ENCODE data around the gene NR5A1. TPM values are rescaled to one million over a fixed set of nuclear protein-coding genes. Genes with fewer than 3 reads are reported as not detected.

Gene NR5A1
- total RNA-seq, 2 experiments from 2014 or later = not detected

DNA sequence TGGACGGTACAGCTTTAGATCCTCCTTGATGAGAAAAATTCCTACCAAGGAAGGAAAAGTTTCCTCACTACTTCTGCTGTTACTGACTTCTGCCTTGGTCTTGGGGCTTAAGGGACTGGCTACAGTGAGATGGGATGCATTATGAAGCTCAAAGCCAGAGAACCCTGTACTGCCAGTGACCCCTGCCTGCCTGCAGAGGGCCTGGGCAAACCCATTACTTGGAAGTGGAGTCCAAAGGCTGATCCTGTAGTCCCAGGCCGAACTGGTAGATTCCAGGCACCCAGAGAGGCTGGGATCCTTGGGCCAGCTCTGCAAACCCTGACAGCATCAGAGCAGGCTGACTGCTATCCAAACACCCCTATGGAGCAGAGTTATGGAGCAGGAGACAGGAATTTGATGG lies 25.7 kb upstream of the NR5A1 start:
- Mint-ChIP-seq H3K4me1 (no peaks in the 10 kb centered on the region), H3K36me3 (ENCODE audit: low read depth) (no peaks in the 10 kb centered on the region), H3K27ac (no peak overlapping the region), H3K27me3 (no peaks in the 10 kb centered on the region), H3K4me3 (no peak overlapping the region), H3K9me3 (ENCODE audit: low read depth) (no peaks in the 10 kb centered on the region)
- ATAC-seq (no peak), DNase-seq (no peak)
- intact Hi-C loops (cut with DNase I, micrococcal nuclease) = no loop called here
- ChIA-PET CTCF (interaction anchor here (1.1 kb wide), 1 partner anchor 9 kb away, joined by 3 read pairs; no protein-coding TSS in a partner anchor), POLR2A (no interaction called here)

DNA sequence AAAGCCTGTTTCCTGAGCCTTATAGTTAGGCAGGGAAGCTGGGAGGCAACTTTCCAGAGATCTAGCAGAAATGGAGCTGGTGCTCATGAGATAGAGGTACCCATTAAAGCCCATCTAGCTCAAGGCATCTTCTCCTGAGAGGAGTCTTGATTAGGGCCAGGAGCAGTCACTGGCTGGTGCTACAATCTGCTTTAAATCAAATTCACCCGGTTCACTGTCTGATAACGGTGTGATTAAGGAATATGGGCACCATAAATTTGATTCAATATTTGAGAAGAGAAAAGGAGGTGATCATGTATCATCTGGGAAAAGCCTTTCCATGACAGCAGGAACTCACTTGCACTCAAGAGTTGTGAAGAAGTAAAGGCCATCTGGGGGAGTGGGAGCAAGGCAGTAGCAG lies 23.9 kb upstream of the NR5A1 start:
- Mint-ChIP-seq H3K36me3 (ENCODE audit: low read depth) (no peaks in the 10 kb centered on the region), H3K27ac (no peak overlapping the region), H3K4me1 (no peaks in the 10 kb centered on the region), H3K9me3 (ENCODE audit: low read depth) (no peaks in the 10 kb centered on the region), H3K4me3 (no peak overlapping the region), H3K27me3 (no peaks in the 10 kb centered on the region)
- CTCF ChIA-PET = no interaction called here
- intact Hi-C loops (cut with DNase I, micrococcal nuclease) = no loop called here
- ATAC-seq (no peak), DNase-seq (no peak)
- POLR2A ChIA-PET = no interaction called here

- CTCF ChIA-PET = interaction anchor here (0.6 kb wide), 1 partner anchor 9 kb away, joined by 4 read pairs; no protein-coding TSS in a partner anchor
- POLR2A ChIA-PET = no interaction called here
- no peaks in the 10 kb centered on the region for H3K9me3 Mint-ChIP-seq (ENCODE audit: low read depth)
- H3K27me3 Mint-ChIP-seq = no peaks in the 10 kb centered on the region
- no peaks in the 10 kb centered on the region for H3K4me1 Mint-ChIP-seq
- DNase-seq (no peak), ATAC-seq (no peak)
- H3K27ac Mint-ChIP-seq = no peak overlapping the region
- no peaks in the 10 kb centered on the region for H3K36me3 Mint-ChIP-seq (ENCODE audit: low read depth)
- H3K4me3 Mint-ChIP-seq = no peak overlapping the region
- intact Hi-C loops (cut with DNase I, micrococcal nuclease) = no loop called here
These were observed 23.0 kb upstream of the NR5A1 start for GRCh38 chr9:124530246-124530645.

- H3K27me3 Mint-ChIP-seq = no peaks in the 10 kb centered on the region
- no peaks in the 10 kb centered on the region for H3K36me3 Mint-ChIP-seq (ENCODE audit: low read depth)
- ChIA-PET POLR2A (no interaction called here), CTCF (interaction anchor here (1.2 kb wide), 1 partner anchor 9 kb away, joined by 7 read pairs; no protein-coding TSS in a partner anchor)
- H3K4me3 Mint-ChIP-seq = no peak overlapping the region
- intact Hi-C loops (cut with DNase I, micrococcal nuclease) = no loop called here
- no peak overlapping the region for H3K27ac Mint-ChIP-seq
- no peak for ATAC-seq
- no peaks in the 10 kb centered on the region for H3K4me1 Mint-ChIP-seq
- no peaks in the 10 kb centered on the region for H3K9me3 Mint-ChIP-seq (ENCODE audit: low read depth)
- no peak for DNase-seq
These were observed 20.6 kb upstream of the NR5A1 start for GRCh38 chr9:124527781-124528180.

DNA sequence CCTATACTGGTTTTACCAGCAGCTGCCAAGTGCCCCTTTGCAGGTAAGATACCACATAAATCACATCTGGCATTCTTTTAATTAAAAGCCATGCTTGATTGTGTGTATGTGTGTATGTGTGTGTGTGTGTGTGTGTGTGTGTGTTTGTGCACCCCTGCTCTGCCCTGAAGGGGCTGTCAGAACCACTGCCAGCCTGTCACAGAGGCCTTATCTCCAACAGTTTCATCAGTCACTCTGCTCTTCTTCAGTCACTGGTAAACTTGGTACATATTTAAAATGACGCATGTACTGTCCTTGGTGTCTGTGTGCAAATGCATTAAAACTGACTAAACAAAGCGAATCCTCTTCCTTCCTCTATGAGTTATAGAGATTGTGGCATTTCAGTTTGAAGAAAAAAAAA lies 19.0 kb upstream of the NR5A1 start:
- POLR2A ChIA-PET = no interaction called here
- no peak overlapping the region for H3K27ac Mint-ChIP-seq

GRCh38 chr9:124522121-124523098 lies 15.2 kb upstream of the NR5A1 start:
- no peak overlapping the region for H3K4me3 Mint-ChIP-seq
- ChIA-PET CTCF (no interaction called here), POLR2A (no interaction called here)
- H3K36me3 Mint-ChIP-seq (ENCODE audit: low read depth) = no peaks in the 10 kb centered on the region
- no peaks in the 10 kb centered on the region for H3K9me3 Mint-ChIP-seq (ENCODE audit: low read depth)
- H3K4me1 Mint-ChIP-seq = no peaks in the 10 kb centered on the region
- H3K27me3 Mint-ChIP-seq = peaks cover 5% of the 10 kb centered on the region
- DNase-seq (no peak), ATAC-seq (no peak)
- intact Hi-C loops (cut with DNase I, micrococcal nuclease) = no loop called here
- H3K27ac Mint-ChIP-seq = no peak overlapping the region

More for the DNA sequence above, 19.0 kb upstream of the NR5A1 start:
- Mint-ChIP-seq H3K4me3 (no peak overlapping the region), H3K27me3 (no peaks in the 10 kb centered on the region), H3K9me3 (ENCODE audit: low read depth) (no peaks in the 10 kb centered on the region), H3K4me1 (no peaks in the 10 kb centered on the region), H3K36me3 (ENCODE audit: low read depth) (no peaks in the 10 kb centered on the region)
- no peak for ATAC-seq
- DNase-seq = no peak
- CTCF ChIA-PET = no interaction called here
- intact Hi-C loops (cut with DNase I, micrococcal nuclease) = no loop called here

- ChIA-PET CTCF (no interaction called here), POLR2A (no interaction called here)
- H3K27ac Mint-ChIP-seq = no peak overlapping the region
- peaks cover 5% of the 10 kb centered on the region for H3K27me3 Mint-ChIP-seq
- H3K36me3 Mint-ChIP-seq (ENCODE audit: low read depth) = no peaks in the 10 kb centered on the region
- ATAC-seq (no peak), DNase-seq (no peak)
- no peaks in the 10 kb centered on the region for H3K9me3 Mint-ChIP-seq (ENCODE audit: low read depth)
- intact Hi-C loops (cut with DNase I, micrococcal nuclease) = no loop called here
- no peak overlapping the region for H3K4me3 Mint-ChIP-seq
- no peaks in the 10 kb centered on the region for H3K4me1 Mint-ChIP-seq
These were observed 13.9 kb upstream of the NR5A1 start for GRCh38 chr9:124521142-124521541.

DNA sequence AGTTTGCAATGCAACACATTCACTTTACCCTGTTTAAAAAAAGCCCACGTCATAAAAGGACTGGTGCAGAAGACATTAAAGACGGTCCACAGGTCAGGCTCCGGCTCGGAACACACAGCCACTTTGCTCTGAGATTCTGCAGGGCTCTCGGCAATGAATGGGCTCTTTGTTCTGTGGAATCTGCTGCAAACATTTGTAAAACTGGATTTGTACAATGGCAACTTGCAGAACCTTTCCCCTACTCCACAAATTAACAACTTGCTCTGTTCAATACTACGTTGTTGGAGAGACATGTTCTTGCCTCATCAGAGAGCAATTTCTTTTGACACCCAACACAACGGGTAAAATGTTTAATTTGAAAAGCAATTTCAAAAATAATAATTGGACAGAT lies 13.0 kb upstream of the NR5A1 start:
- no peak overlapping the region for H3K27ac Mint-ChIP-seq
- no peak overlapping the region for H3K4me3 Mint-ChIP-seq
- intact Hi-C loops (cut with DNase I, micrococcal nuclease) = no loop called here
- no peak for ATAC-seq
- ChIA-PET CTCF (interaction anchor here (0.6 kb wide), 1 partner anchor 238 kb away, joined by 3 read pairs; no protein-coding TSS in a partner anchor), POLR2A (interaction anchor here (0.5 kb wide), 1 partner anchor 184 kb away, joined by 4 read pairs; no protein-coding TSS in a partner anchor)
- DNase-seq = no peak
- no peaks in the 10 kb centered on the region for H3K4me1 Mint-ChIP-seq
- peaks cover 5% of the 10 kb centered on the region for H3K27me3 Mint-ChIP-seq
- H3K36me3 Mint-ChIP-seq (ENCODE audit: low read depth) = no peaks in the 10 kb centered on the region
- H3K9me3 Mint-ChIP-seq (ENCODE audit: low read depth) = no peaks in the 10 kb centered on the region

DNA sequence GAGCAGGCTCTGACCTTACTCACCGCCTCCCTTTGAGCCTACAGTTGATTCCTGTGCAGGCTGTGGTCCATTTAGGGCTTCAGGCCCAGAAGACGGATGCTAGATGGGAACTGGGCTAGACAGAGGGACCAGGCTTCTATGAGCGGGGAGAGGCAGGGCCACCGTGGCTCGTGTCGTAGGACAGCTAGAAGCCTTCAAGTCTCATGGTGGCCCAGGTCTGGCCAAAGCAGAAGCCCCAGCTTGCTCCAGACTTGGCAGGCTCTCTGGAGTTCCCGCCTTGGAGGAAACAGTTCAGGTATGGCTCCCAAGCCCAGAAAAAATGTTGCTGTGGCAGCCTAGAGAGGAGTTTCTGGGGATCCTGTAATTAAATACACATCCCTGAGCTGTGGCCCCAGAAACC lies 10.9 kb upstream of the NR5A1 start:
- H3K4me1 Mint-ChIP-seq = no peaks in the 10 kb centered on the region
- no peak for ATAC-seq

DNA sequence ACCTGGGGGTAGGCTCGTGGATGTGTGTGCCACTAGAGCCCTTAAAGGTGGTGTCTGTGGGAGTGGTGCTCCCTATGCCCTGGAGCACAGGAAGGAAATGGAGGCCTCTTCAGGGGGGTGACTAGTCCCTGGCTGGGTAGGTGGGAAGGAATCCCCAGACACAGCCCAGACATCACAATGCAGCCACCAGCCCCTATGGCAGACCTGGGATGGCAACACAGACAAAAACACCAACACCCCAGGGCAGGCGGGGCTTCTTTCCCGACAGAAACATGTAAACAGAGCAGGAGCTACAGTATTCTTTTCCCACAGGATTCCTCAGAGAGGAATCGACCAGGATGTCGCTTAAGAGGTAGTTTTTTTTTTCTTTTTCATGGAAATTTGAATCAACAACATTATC lies 10.4 kb upstream of the NR5A1 start:
- POLR2A ChIA-PET = no interaction called here
- Mint-ChIP-seq H3K27ac (no peak overlapping the region), H3K27me3 (peaks cover 8% of the 10 kb centered on the region), H3K4me3 (no peak overlapping the region), H3K4me1 (no peaks in the 10 kb centered on the region), H3K36me3 (ENCODE audit: low read depth) (no peaks in the 10 kb centered on the region), H3K9me3 (ENCODE audit: low read depth) (no peaks in the 10 kb centered on the region)
- ATAC-seq = no peak
- intact Hi-C loops (cut with DNase I, micrococcal nuclease) = no loop called here
- CTCF ChIA-PET = no interaction called here
- DNase-seq = no peak

More for the DNA sequence above, 10.9 kb upstream of the NR5A1 start:
- ChIA-PET POLR2A (no interaction called here), CTCF (no interaction called here)
- no peak for DNase-seq
- Mint-ChIP-seq H3K27ac (no peak overlapping the region), H3K36me3 (ENCODE audit: low read depth) (no peaks in the 10 kb centered on the region), H3K27me3 (peaks cover 6% of the 10 kb centered on the region), H3K9me3 (ENCODE audit: low read depth) (no peaks in the 10 kb centered on the region), H3K4me3 (no peak overlapping the region)
- intact Hi-C loops (cut with DNase I, micrococcal nuclease) = no loop called here

DNA sequence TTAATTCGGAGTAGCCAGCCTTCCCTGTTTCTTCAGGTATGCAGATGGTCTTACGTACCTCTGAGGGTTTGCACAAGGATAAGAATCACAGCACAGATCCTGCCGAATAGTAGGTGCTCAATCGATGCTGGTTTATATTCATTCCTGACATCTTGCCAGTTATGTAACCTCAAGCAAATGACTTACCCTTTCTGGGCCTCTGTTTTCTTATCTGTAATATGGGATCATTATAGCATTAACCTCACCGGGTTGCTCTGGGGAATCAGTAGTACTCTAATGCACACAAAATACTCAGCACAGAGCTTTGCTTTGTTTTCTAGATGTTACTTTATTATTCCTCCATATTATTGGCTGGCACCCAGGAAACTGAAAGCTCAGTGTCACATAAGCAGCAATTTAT lies 7.7 kb upstream of the NR5A1 start:
- no peak for DNase-seq
- H3K36me3 Mint-ChIP-seq (ENCODE audit: low read depth) = no peaks in the 10 kb centered on the region
- intact Hi-C loops (cut with DNase I, micrococcal nuclease) = no loop called here
- peaks cover 4% of the 10 kb centered on the region for H3K27me3 Mint-ChIP-seq
- ChIA-PET CTCF (interaction anchor here (0.9 to 1.4 kb wide), 2 partner anchors 22 to 30 kb away, joined by 3 to 4 read pairs; no protein-coding TSS in a partner anchor), POLR2A (no interaction called here)
- ATAC-seq = no peak
- H3K4me3 Mint-ChIP-seq = no peak overlapping the region
- no peak overlapping the region for H3K27ac Mint-ChIP-seq
- no peaks in the 10 kb centered on the region for H3K9me3 Mint-ChIP-seq (ENCODE audit: low read depth)
- peaks cover 2% of the 10 kb centered on the region for H3K4me1 Mint-ChIP-seq

DNA sequence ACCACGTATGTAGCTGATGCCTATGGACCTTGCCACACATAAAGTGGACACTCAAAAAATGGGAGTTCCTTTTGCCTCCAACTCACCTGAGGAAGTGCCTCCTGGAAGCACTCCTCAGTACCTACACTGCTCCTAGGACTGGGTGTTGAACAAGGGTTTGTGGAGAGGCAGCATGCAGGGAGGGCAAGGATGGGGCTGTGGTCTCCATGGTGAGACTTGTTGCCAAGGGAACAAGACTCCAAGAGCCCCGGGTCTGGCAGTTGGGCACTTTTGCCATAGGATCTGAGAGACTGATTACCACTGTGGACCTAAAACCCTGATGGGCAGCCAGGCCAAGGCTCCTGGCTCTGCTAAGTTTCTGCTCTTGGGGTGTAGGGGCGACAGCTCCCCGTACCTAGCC lies 6.9 kb upstream of the NR5A1 start:
- no peak overlapping the region for H3K27ac Mint-ChIP-seq
- no peak for ATAC-seq
- intact Hi-C loops (cut with DNase I, micrococcal nuclease) = no loop called here
- H3K36me3 Mint-ChIP-seq (ENCODE audit: low read depth) = no peaks in the 10 kb centered on the region
- H3K4me3 Mint-ChIP-seq = no peak overlapping the region
- ChIA-PET CTCF (interaction anchor here (0.9 kb wide), 1 partner anchor 30 kb away, joined by 4 read pairs; no protein-coding TSS in a partner anchor), POLR2A (no interaction called here)
- H3K4me1 Mint-ChIP-seq = peaks cover 2% of the 10 kb centered on the region
- peaks cover 4% of the 10 kb centered on the region for H3K27me3 Mint-ChIP-seq
- DNase-seq = no peak
- H3K9me3 Mint-ChIP-seq (ENCODE audit: low read depth) = no peaks in the 10 kb centered on the region
